Neuron (in vitro differentiated cells): Measurements from ENCODE around the gene SIAH2.

Experiments used
- H2AFZ ChIP-seq: one replicate; pipeline ENCODE4 v1.6.1; 2013; ENCODE audit warnings: low read depth, mild to moderate bottlenecking, inconsistent platforms, low read length, moderate library complexity
- H3K27me3 ChIP-seq: one replicate; pipeline ENCODE4 v1.6.1; 2013; ENCODE audit warnings: low read length; ENCODE audit not compliant: insufficient read depth
- H3K36me3 ChIP-seq: one replicate; pipeline ENCODE4 v1.6.1; 2013; ENCODE audit warnings: low read length; ENCODE audit not compliant: insufficient read depth
- H3K4me1 ChIP-seq: one replicate; pipeline ENCODE4 v1.6.1; 2013; ENCODE audit warnings: low read length; ENCODE audit not compliant: insufficient read depth
- H3K4me3 ChIP-seq: 2 replicates; pipeline ENCODE4 v1.5.1; 2013; ENCODE audit warnings: mild to moderate bottlenecking, low read length, moderate library complexity
- H3K9me3 ChIP-seq: one replicate; pipeline ENCODE4 v1.6.1; 2013; ENCODE audit warnings: low read length

SIAH2 gene

GRCh38 chr3:150755902-150756301 is 7.1 kb downstream of the SIAH2 start:
- Histone ChIP-seq H3K36me3 (peaks cover 5% of the 10 kb centered on the region), H3K4me3 (no peak overlapping the region), H3K27me3 (no peaks in the 10 kb centered on the region), H3K9me3 (peaks cover 2% of the 10 kb centered on the region), H3K4me1 (peaks cover 13% of the 10 kb centered on the region), H2AFZ (no peak overlapping the region)

- Histone ChIP-seq H3K27me3 (no peaks in the 10 kb centered on the region), H3K36me3 (peaks cover 5% of the 10 kb centered on the region), H2AFZ (no peak overlapping the region), H3K4me3 (no peak overlapping the region), H3K9me3 (peaks cover 2% of the 10 kb centered on the region), H3K4me1 (peaks cover 6% of the 10 kb centered on the region)
Observed at GRCh38 chr3:150754896-150755295, 8.1 kb downstream of the SIAH2 start.

- Histone ChIP-seq H3K36me3 (no peaks in the 10 kb centered on the region), H3K4me1 (no peaks in the 10 kb centered on the region), H2AFZ (no peak overlapping the region), H3K9me3 (peaks cover 2% of the 10 kb centered on the region), H3K4me3 (no peak overlapping the region), H3K27me3 (no peaks in the 10 kb centered on the region)
Observed at GRCh38 chr3:150751781-150752263, 11.1 kb downstream of the SIAH2 start.

GRCh38 chr3:150749255-150749654 is 13.7 kb downstream of the SIAH2 start:
- H3K27me3 ChIP-seq = no peaks in the 10 kb centered on the region
- H3K36me3 ChIP-seq = no peaks in the 10 kb centered on the region
- no peak overlapping the region for H2AFZ ChIP-seq
- no peaks in the 10 kb centered on the region for H3K4me1 ChIP-seq
- H3K9me3 ChIP-seq = no peaks in the 10 kb centered on the region
- no peak overlapping the region for H3K4me3 ChIP-seq

- H3K4me1 ChIP-seq = no peaks in the 10 kb centered on the region
Observed at GRCh38 chr3:150748684-150749047, 14.3 kb downstream of the SIAH2 start.

GRCh38 chr3:150747886-150748683 is 14.9 kb downstream of the SIAH2 start:
- H3K4me1 ChIP-seq = no peaks in the 10 kb centered on the region
- H3K36me3 ChIP-seq = no peaks in the 10 kb centered on the region
- no peaks in the 10 kb centered on the region for H3K27me3 ChIP-seq
- H3K4me3 ChIP-seq = no peak overlapping the region
- H2AFZ ChIP-seq = no peak overlapping the region
- H3K9me3 ChIP-seq = no peaks in the 10 kb centered on the region

More at GRCh38 chr3:150748684-150749047, 14.3 kb downstream of the SIAH2 start:
- no peaks in the 10 kb centered on the region for H3K36me3 ChIP-seq
- no peaks in the 10 kb centered on the region for H3K9me3 ChIP-seq
- H3K27me3 ChIP-seq = no peaks in the 10 kb centered on the region
- H2AFZ ChIP-seq = no peak overlapping the region
- no peak overlapping the region for H3K4me3 ChIP-seq

GRCh38 chr3:150746791-150747590 is 16.0 kb downstream of the SIAH2 start:
- H3K36me3 ChIP-seq = no peaks in the 10 kb centered on the region
- H3K4me1 ChIP-seq = no peaks in the 10 kb centered on the region

GRCh38 chr3:150745832-150746231 is 17.1 kb downstream of the SIAH2 start:
- no peaks in the 10 kb centered on the region for H3K27me3 ChIP-seq
- no peaks in the 10 kb centered on the region for H3K4me1 ChIP-seq
- H3K36me3 ChIP-seq = no peaks in the 10 kb centered on the region
- no peaks in the 10 kb centered on the region for H3K9me3 ChIP-seq
- no peak overlapping the region for H3K4me3 ChIP-seq
- H2AFZ ChIP-seq = no peak overlapping the region

More at GRCh38 chr3:150746791-150747590, 16.0 kb downstream of the SIAH2 start:
- H3K9me3 ChIP-seq = no peaks in the 10 kb centered on the region
- H2AFZ ChIP-seq = no peak overlapping the region
- no peaks in the 10 kb centered on the region for H3K27me3 ChIP-seq
- no peak overlapping the region for H3K4me3 ChIP-seq

GRCh38 chr3:150744919-150745211 is 18.1 kb downstream of the SIAH2 start:
- Histone ChIP-seq H3K4me3 (no peak overlapping the region), H3K4me1 (no peaks in the 10 kb centered on the region), H2AFZ (no peak overlapping the region), H3K36me3 (no peaks in the 10 kb centered on the region), H3K27me3 (no peaks in the 10 kb centered on the region), H3K9me3 (no peaks in the 10 kb centered on the region)

- H2AFZ ChIP-seq = no peak overlapping the region
- no peaks in the 10 kb centered on the region for H3K36me3 ChIP-seq
- H3K4me1 ChIP-seq = no peaks in the 10 kb centered on the region
- H3K4me3 ChIP-seq = no peak overlapping the region
- H3K9me3 ChIP-seq = no peaks in the 10 kb centered on the region
- no peaks in the 10 kb centered on the region for H3K27me3 ChIP-seq
Observed at GRCh38 chr3:150744041-150744918, 18.7 kb downstream of the SIAH2 start.

- no peaks in the 10 kb centered on the region for H3K4me1 ChIP-seq
- H2AFZ ChIP-seq = no peak overlapping the region
- H3K36me3 ChIP-seq = no peaks in the 10 kb centered on the region
- H3K9me3 ChIP-seq = no peaks in the 10 kb centered on the region
- no peaks in the 10 kb centered on the region for H3K27me3 ChIP-seq
- H3K4me3 ChIP-seq = no peak overlapping the region
Observed at GRCh38 chr3:150743508-150743907, 19.5 kb downstream of the SIAH2 start.

- Histone ChIP-seq H3K4me1 (no peaks in the 10 kb centered on the region), H2AFZ (no peak overlapping the region), H3K4me3 (no peak overlapping the region), H3K36me3 (no peaks in the 10 kb centered on the region), H3K9me3 (no peaks in the 10 kb centered on the region), H3K27me3 (no peaks in the 10 kb centered on the region)
Observed at GRCh38 chr3:150742679-150743078, 20.3 kb downstream of the SIAH2 start.

- Histone ChIP-seq H3K4me1 (no peaks in the 10 kb centered on the region), H2AFZ (no peak overlapping the region), H3K27me3 (no peaks in the 10 kb centered on the region), H3K36me3 (no peaks in the 10 kb centered on the region), H3K9me3 (no peaks in the 10 kb centered on the region), H3K4me3 (no peak overlapping the region)
Observed at GRCh38 chr3:150742141-150742523, 20.8 kb downstream of the SIAH2 start.
